Measurements from ENCODE around the gene PCGF2. TPM values are rescaled to one million over a fixed set of nuclear protein-coding genes. Genes with fewer than 3 reads are reported as not detected.

PCGF2 gene
- total and polyA plus RNA-seq, 10 of the 15 experiments (the other 5 are each of a cell fraction or from before 2014, with no cell fraction given): 2.7 to 35.6 (median 7.2) TPM

DNA sequence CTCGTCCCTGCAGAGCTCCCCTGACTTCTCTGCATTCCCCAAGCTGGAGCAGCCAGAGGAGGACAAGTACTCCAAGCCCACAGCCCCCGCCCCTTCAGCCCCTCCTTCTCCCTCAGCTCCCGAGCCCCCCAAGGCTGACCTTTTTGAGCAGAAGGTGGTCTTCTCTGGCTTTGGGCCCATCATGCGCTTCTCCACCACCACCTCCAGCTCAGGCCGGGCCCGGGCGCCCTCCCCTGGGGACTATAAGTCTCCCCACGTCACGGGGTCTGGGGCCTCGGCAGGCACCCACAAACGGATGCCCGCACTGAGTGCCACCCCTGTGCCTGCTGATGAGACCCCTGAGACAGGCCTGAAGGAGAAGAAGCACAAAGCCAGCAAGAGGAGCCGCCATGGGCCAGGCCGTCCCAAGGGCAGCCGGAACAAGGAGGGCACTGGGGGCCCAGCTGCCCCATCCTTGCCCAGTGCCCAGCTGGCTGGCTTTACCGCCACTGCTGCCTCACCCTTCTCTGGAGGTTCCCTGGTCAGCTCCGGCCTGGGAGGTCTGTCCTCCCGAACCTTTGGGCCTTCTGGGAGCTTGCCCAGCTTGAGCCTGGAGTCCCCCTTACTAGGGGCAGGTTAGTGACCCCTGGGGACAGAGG is 31.6 kb downstream of the PCGF2 start (continued):
- TF ChIP-seq, protein P1, sequence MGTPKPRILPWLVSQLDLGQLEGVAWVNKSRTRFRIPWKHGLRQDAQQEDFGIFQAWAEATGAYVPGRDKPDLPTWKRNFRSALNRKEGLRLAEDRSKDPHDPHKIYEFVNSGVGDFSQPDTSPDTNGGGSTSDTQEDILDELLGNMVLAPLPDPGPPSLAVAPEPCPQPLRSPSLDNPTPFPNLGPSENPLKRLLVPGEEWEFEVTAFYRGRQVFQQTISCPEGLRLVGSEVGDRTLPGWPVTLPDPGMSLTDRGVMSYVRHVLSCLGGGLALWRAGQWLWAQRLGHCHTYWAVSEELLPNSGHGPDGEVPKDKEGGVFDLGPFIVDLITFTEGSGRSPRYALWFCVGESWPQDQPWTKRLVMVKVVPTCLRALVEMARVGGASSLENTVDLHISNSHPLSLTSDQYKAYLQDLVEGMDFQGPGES (IDR thresholded peaks at IDR 0.05): no peak
- TF ChIP-seq KAT2A (conservative IDR thresholded peaks at IDR 0.05; ENCODE audit: control insufficient read depth, low read depth, low read length) (no peak), CBX3 (IDR thresholded peaks at IDR 0.05; ENCODE audit: borderline replicate concordance, low read depth) (no peak), MTA2 (IDR thresholded peaks at IDR 0.05; ENCODE audit: low read depth) (no peak)

DNA sequence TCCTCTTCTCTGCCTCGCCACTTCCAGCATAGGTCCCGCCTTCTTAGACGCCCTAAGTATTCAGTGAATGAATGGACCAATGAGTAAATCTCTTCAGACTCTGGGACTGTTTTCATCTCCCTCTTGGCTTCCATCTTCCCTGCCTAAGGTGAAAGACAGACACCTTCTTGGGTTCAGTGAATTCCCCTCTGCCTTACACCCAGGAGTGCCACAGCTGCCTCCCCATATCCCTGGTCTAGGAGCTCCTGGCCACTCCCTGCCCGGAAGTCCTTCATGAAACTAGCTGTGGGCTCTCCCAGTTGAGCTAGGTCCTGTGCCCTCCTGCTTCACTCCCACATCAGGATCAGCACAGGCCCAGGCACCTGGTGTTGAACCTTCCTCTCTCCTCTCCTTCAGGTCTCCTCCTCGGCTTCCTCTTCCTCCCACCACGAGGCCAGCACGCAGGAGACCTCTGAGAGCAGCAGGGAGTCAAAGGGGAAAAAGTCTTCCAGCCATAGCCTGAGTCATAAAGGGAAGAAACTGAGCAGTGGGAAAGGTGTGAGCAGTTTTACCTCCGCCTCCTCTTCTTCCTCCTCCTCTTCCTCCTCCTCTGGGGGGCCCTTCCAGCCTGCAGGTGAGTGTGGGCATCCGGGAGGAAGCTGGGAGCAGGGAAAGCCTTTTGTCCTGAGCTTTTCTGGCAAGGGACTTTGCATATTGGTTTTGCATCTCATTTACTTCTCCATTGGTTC is 32.8 kb downstream of the PCGF2 start:
- H3K4me2 ChIP-seq (ENCODE audit: control insufficient read depth, insufficient read depth): no peak overlapping the region
- CTCF ChIA-PET: interaction anchor here (2.8 kb wide), 1 partner anchor 20 kb away, joined by 11 read pairs; no protein-coding TSS in a partner anchor
- SMC1A ChIA-PET (ENCODE audit: uncharacterized antibody, unreplicated experiment): interaction anchor here (1.0 kb wide), 2 partner anchors 9 to 38 kb away, joined by 3 to 4 read pairs; no protein-coding TSS in a partner anchor
- H3K27me3 ChIP-seq (replicated peaks in 1 of 2; ENCODE audit: control insufficient read depth in 2 of 2, insufficient read depth in 2 of 2, low read length in 1 of 2): no peaks in the 10 kb centered on the region
- no TSS peak for BruUV-seq (replicated peaks)
- no peak for FAIRE-seq
- TF ChIP-seq POLR2A (IDR thresholded peaks at IDR 0.05; ENCODE audit: low read depth, low read length) (peak; percentile 40; the same call in 1 of the 2 replicates), HDAC6 (IDR thresholded peaks at IDR 0.05; ENCODE audit: unreplicated experiment) (no peak), POLR2AphosphoS2 (IDR thresholded peaks at IDR 0.05; ENCODE audit: low read depth, low read length) (0 out of 2 replicates have a peak, but pooled peaks have one; percentile 12)
- H3K4me1 ChIP-seq (ENCODE audit: control insufficient read depth, insufficient read depth, low read length): peaks cover 10% of the 10 kb centered on the region
- no peak overlapping the region for H2AFZ ChIP-seq (ENCODE audit: control insufficient read depth, low read depth, low read length)
- no peaks in the 10 kb centered on the region for H3K9me3 ChIP-seq (replicated peaks; ENCODE audit: control insufficient read depth, insufficient read depth, low read length)
- no peaks in the 10 kb centered on the region for H4K20me1 ChIP-seq (ENCODE audit: control insufficient read depth, insufficient read depth)
- in situ Hi-C loops (cut with MboI): no loop called here
- no peak for ATAC-seq
- POLR2A ChIA-PET: interaction anchor here (0.6 to 1.1 kb wide), 3 partner anchors 8 to 91 kb away, joined by 3 read pairs; no protein-coding TSS in a partner anchor
- 58% methylated on average over 9 of the region's 9 CpGs for WGBS (ENCODE audit: insufficient coverage, insufficient replicate concordance, low lambda C conversion rate, missing lambda C conversion rate)
- no peak overlapping the region for H3K4me3 ChIP-seq
- peak overlapping the region; percentile 33; the same call in 1 of the 2 replicates for H3K27ac ChIP-seq (ENCODE audit: control insufficient read depth, insufficient read depth)
- no peaks in the 10 kb centered on the region for H3K79me2 ChIP-seq (ENCODE audit: control insufficient read depth, insufficient read depth, low read length)
- no peak for DNase-seq (ENCODE audit: low read depth, low spot score)
- peak overlapping the region; percentile 44 for H3K9ac ChIP-seq (ENCODE audit: control insufficient read depth, insufficient read depth, low read length)
- H3K36me3 ChIP-seq (ENCODE audit: control insufficient read depth in 2 of 2, insufficient read depth in 2 of 2, low read length in 1 of 2): peaks cover 15 to 21% of the 10 kb centered on the region in 2 experiments
- RAD21 ChIA-PET (ENCODE audit: unreplicated experiment): no interaction called here
- intact Hi-C loops (cut with micrococcal nuclease; ENCODE audit: unreplicated experiment): no loop called here

Data from GM12878 (cell line).